Renal pelvis (tissue), 4 donors: ENCODE measurements around the gene ARHGAP24. TPM values are rescaled to one million over a fixed set of nuclear protein-coding genes. Genes with fewer than 3 reads are reported as not detected.

Experiments used
- DNase-seq: peaks from one replicate; pipeline ENCODE4 v3.0.0-alpha.2; 2013
- polyA plus RNA-seq, 3 donors: library from polyadenylated mRNA; unstranded; fragments of 120-200 nt; gene quantifications; one replicate each; pipeline ENCODE4 v1.2.1, GENCODE V29; 2013; ENCODE audit not compliant: insufficient read length in 3 of 3

ARHGAP24 gene
- polyA plus RNA-seq, 3 donors = 105 to 139 (median 106) TPM

DNA sequence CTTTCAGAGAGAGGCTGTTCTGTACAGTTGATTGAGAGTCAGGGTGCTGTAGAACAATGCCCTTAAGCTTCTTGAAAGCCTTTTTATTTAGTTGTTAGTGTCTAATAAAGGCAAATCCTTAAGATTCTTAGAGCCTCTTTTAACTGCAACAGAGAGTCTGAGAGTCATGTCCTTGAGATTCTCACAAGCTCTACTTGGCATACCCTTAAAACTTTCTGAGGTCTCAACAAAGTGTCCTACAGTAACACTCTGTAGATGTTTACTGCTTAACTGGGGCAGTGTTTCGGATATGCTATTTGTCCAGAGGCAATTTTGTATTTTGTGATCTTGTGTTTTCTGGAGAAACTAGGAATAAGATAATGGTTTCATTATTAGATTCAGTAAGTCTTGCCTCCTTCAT lies 209.7 kb downstream of the ARHGAP24 start:
- no peak for DNase-seq

DNA sequence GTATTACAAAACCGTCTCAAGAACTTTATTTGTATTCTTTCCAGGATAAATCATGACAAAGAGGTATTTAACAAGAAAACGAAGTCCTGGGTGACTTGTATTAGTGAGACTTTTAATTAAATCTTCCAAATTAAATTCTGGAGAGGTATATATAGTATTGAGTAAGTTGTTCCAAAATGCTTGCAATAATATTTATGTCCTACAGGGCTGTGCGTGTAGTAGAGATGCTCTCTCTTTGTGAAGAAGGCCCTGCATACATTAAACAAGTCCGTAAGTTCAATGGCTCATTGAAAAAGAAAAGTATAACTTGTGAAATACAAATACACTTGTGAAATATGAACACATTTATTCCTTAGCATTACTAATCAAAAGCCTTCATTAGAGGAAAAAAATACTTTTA lies 211.4 kb downstream of the ARHGAP24 start:
- no peak for DNase-seq

- no peak for DNase-seq
Observed at GRCh38 chr4:85688055-85688740, 213.2 kb downstream of the ARHGAP24 start.

- DNase-seq = no peak
Observed at GRCh38 chr4:85696661-85697060, 221.7 kb downstream of the ARHGAP24 start.

DNA sequence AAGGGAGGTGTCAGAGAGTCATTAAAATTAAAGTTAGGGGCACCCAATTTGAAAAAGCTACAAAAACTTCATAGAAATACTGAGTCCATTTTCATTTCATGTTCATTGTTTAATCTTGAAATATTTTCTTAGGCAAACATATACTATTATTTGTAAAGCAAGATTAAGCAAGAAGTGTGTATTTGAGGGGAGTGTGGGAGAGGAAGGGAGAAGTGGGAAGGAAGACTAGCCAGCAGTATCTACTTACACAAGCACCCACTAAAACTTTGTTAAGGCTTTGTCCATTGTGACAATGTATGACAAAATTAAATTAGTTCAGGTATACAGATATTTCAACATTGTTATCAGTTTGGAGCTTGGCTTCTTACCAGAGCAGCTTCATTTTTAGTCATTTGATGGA lies 222.9 kb downstream of the ARHGAP24 start:
- no peak for DNase-seq

DNA sequence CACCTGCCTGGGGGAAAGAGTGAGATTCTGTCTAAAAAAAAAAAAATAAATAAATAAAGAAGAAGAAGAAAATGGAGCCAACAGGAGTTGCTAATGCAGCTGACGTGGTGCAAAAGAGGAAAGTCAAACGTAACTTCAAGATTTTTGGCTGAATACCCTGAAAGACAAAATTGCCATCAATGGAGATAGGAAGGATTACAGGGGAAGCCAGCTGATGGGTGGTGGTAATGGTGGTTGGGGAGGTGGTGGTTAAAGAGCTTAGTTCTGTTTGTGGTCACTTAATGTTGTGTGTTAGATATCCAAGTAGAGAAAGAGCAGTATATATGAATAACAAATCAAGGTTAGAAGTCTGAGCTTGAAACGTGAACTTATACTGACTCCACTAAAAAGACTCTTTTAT lies 225.4 kb downstream of the ARHGAP24 start:
- no peak for DNase-seq

- DNase-seq = no peak
Observed at GRCh38 chr4:85701861-85702321, 226.9 kb downstream of the ARHGAP24 start.

DNA sequence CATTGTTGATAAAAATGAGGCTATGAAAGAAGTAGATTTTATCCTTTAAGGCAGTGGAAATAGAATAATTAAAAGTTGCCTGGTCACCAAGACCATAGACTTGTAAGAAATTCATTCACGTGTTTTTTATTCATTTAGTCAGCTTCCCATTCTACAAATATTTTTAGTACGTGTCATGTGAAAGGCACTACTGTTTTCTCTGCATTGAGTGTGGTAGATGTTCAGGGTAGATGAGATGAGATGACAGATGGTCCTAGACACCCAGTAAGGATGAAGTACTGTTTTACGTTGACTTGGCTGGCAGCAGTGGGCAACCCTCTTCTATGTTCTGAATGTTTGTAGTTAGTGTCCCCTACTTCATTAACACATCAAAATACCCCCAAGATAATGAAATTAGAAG lies 228.1 kb downstream of the ARHGAP24 start:
- DNase-seq = no peak

GRCh38 chr4:85707611-85708010 lies 232.7 kb downstream of the ARHGAP24 start:
- no peak for DNase-seq

DNA sequence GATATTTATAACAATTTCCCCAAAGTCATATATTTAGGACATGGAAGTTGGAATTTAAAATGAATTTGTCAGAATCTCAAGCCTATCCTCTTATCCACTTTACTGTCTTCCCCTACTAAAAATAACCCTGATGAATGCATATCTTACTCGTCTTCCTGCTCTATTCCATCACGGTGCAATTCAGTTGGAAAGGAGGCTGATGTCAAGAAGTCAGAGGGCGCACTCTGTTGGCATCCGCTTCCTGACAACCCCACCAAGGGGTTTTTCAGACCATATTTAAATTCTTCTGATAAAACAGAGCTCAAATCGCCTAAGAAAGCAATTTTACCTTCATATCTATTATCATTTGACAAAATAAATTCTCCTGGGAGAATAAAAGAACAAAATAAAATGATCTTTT lies 233.5 kb downstream of the ARHGAP24 start:
- DNase-seq = no peak

DNA sequence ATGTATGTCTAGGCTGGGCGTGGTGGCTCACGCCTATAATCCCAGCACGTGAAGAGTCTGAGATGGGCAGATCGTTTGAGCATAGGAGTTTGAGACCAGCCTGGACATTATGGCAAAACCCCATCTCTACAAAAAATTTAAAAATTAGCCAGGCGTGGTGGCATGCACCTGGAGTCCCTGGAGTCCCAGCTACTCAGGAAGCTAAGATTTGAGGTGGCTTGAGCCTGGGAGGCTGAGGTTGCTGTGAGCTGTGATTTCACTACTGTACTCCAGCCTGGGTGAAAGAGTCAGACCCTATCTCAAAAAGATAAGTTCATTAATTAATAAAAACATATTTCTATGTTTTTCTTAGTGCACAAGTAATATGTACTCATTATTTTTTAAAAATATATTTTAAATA lies 238.1 kb downstream of the ARHGAP24 start:
- no peak for DNase-seq

GRCh38 chr4:85715991-85716737 lies 241.2 kb downstream of the ARHGAP24 start:
- DNase-seq = no peak

DNA sequence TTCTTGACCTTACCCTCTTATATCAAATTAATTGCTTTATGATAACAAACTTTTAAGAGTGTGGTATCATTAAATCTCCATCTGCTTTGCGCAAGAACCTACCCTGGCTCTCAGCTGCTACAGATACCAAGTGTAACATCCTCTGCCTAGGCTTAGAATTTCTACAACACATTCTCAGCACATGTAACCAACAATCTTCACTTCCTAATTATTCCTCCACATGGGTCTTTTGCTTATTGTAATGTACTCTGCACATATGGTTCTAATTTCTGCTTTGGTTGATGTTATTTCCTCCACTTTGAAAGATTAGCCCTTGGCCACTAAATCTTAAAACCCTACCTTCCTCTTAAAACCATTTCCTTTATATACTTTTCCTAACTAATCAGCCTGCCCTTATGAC lies 242.4 kb downstream of the ARHGAP24 start:
- no peak for DNase-seq

GRCh38 chr4:85717847-85718246 lies 242.9 kb downstream of the ARHGAP24 start:
- no peak for DNase-seq

DNA sequence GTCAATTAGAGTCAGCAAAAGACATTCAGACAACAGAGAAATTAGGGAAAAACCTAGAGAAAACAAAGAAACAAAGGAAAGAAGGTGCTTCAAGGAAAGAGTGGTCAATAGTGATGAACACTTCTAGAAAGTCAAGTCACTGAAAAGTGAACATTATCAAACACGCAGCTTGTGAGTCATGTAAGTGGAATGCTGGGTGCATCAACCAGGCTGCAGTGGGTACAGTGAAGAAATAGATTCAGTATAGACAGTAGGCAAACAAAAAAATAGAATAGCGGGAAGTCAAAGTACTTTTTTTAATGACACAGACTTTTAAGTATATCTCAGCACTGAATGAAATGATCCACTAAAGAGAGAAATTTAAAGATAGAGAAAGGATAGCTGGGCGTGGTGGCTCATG lies 245.8 kb downstream of the ARHGAP24 start:
- DNase-seq = no peak

DNA sequence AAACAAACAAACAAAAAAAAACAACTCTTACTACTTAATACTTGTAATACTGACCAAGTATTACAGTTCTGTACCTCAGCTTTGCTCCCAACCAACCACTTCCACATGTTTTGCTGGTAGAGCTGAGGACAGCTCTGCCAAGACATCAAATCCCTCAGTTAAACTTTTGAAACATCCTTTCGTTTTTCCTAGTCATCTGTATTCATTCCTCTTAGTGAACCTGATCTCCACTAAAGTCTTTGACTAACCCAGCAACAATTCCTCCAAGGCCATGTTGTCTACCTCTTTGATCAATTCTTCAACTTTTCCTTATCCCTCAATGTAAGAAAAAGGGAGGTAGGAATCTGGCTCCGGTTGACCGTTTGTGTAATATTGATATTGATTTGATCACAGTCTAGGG lies 247.5 kb downstream of the ARHGAP24 start:
- no peak for DNase-seq

DNA sequence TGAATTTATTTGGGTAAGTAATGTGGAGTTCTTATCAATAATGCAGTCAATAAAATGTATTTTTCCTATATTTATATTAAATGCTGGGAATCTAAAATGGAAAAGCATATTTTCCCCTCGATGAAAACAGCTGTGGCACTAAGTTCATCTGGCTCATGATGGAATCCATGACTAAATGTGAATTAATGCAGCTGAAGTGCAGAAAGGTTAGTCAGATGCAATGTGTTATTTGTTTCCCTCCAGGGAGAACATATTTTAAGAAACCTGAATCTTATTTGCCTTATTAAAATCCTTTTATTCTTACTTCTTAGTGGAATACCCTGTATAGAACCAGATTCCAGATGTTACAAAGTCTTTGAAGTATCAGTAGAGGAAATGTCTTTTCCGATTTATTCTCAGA lies 247.9 kb downstream of the ARHGAP24 start:
- no peak for DNase-seq

DNA sequence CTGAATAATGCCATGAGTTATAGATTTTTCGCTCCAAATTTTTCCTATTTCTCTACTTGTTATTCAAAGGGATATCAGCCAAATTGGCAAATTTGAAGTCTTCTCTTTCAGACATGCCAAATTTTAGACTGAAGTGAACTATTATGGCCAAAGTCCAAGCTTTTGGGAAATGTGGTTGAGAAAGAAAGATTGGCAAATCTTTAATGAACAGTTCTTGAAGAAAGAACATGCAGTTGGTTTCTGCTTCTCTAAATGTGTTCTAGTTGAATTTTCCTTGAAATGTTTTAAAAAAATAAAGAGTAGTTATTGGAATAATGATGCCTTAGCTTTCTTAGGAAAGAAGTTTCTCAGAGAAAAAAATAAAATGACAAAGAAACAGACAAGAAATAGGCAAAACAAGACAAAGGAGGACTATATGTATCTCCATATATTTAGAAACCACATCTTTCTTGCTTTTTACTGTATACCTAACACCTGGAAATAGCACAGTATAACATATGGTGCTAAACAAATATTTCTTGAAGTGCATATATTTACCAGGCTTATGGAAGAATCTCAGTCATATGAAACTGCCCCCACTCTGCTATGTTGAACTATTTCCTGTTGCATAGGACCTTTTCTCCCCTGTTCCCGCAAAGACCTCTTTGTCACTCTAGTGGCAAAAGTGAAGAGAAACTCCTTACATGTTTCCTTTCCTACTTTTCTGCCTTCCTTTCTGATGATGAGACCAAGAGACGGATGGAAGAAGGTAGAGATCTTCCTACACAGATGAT lies 250.0 kb downstream of the ARHGAP24 start:
- no peak for DNase-seq

DNA sequence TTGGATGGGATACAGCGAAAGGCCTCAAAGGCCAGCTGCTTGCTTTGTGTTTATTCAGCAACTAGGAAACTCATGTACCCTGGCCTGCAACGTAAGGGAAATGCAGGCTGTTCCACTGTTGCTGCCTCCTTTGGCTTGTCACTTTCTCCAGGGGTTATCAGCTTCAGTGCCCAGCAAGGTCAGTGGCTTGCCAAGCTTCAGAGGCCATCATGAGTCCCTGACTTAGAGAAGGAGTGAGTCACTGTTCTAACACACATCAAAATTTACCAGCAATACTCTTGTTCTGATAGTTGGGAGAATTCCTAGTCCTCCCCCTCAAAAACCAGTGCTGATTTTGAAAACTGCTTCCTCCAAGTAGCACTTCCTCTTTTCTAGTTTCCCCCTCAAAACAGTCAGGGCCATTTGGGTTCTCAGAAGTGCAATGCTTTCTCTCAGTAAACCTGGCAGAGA lies 250.8 kb downstream of the ARHGAP24 start:
- no peak for DNase-seq

GRCh38 chr4:85726555-85726954 lies 251.6 kb downstream of the ARHGAP24 start:
- DNase-seq = no peak

- DNase-seq = no peak
Observed at GRCh38 chr4:85728464-85728863, 253.5 kb downstream of the ARHGAP24 start.

DNA sequence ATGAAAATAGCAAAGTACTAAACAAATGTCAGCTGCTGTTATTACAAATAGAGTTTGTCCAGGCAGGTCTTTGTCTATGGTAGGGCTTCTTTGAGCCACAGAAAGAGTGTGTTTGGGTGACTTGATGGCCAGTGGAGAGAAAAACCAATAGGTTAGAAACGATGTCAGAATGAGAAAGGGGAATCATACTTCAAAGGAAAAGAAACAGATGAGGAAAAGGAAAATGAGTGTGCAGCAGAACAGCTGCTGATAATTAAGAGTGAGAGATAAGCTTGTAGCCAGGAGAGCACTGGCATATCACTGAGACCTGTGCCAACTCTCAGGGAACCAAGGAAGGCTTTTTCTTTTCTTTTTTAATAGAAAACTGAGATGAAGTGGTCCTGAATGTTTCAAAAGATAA lies 257.2 kb downstream of the ARHGAP24 start:
- no peak for DNase-seq

- no peak for DNase-seq
Observed at GRCh38 chr4:85733798-85734197, 258.8 kb downstream of the ARHGAP24 start.
